ENCODE results near the gene SMAGP. TPM values are rescaled to one million over a fixed set of nuclear protein-coding genes. Genes with fewer than 3 reads are reported as not detected.

The SMAGP gene
- total RNA-seq, 1 experiment from 2014 or later = 11.6 TPM

- H3K27me3 Mint-ChIP-seq (ENCODE audit: low read depth) = no peaks in the 10 kb centered on the region
- no peaks in the 10 kb centered on the region for H3K9me3 Mint-ChIP-seq
- CTCF ChIA-PET = no interaction called here
- H3K36me3 Mint-ChIP-seq = no peaks in the 10 kb centered on the region
- peaks cover 6% of the 10 kb centered on the region; the same call in 1 of the 2 replicates for H3K4me1 Mint-ChIP-seq
- H3K27ac Mint-ChIP-seq = 0 out of 2 replicates have a peak overlapping the region, but pooled peaks have one; percentile 92
- DNase-seq (ENCODE audit: low spot score) (no peak), ATAC-seq (no peak)
- TF ChIP-seq CREB1 (CRISPR knock-in tag; IDR thresholded peaks at IDR 0.05) (no peak), HMGA2 (CRISPR knock-in tag; IDR thresholded peaks at IDR 0.05) (no peak), NR1H2 (CRISPR knock-in tag; IDR thresholded peaks at IDR 0.05) (no peak), GTF2I (CRISPR knock-in tag; conservative IDR thresholded peaks at IDR 0.05) (no peak), AR (CRISPR knock-in tag; IDR thresholded peaks at IDR 0.05) (no peak), TCF7 (CRISPR knock-in tag; IDR thresholded peaks at IDR 0.05; ENCODE audit: low read depth) (no peak), ZBTB21 (CRISPR knock-in tag; IDR thresholded peaks at IDR 0.05; ENCODE audit: borderline replicate concordance) (no peak), PRRX2 (CRISPR knock-in tag; IDR thresholded peaks at IDR 0.05) (no peak), RORB (CRISPR knock-in tag; IDR thresholded peaks at IDR 0.05) (no peak), ZNF425 (CRISPR knock-in tag; conservative IDR thresholded peaks at IDR 0.05) (no peak), FOXJ3 (CRISPR knock-in tag; IDR thresholded peaks at IDR 0.05; ENCODE audit: borderline replicate concordance) (no peak), CREM (CRISPR knock-in tag; IDR thresholded peaks at IDR 0.05) (no peak), ZNF232 (CRISPR knock-in tag; IDR thresholded peaks at IDR 0.05) (no peak)
- TF ChIP-seq, protein P1, sequence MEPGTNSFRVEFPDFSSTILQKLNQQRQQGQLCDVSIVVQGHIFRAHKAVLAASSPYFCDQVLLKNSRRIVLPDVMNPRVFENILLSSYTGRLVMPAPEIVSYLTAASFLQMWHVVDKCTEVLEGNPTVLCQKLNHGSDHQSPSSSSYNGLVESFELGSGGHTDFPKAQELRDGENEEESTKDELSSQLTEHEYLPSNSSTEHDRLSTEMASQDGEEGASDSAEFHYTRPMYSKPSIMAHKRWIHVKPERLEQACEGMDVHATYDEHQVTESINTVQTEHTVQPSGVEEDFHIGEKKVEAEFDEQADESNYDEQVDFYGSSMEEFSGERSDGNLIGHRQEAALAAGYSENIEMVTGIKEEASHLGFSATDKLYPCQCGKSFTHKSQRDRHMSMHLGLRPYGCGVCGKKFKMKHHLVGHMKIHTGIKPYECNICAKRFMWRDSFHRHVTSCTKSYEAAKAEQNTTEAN (CRISPR knock-in tag; IDR thresholded peaks at IDR 0.05) = no peak
- TF ChIP-seq, protein P2, sequence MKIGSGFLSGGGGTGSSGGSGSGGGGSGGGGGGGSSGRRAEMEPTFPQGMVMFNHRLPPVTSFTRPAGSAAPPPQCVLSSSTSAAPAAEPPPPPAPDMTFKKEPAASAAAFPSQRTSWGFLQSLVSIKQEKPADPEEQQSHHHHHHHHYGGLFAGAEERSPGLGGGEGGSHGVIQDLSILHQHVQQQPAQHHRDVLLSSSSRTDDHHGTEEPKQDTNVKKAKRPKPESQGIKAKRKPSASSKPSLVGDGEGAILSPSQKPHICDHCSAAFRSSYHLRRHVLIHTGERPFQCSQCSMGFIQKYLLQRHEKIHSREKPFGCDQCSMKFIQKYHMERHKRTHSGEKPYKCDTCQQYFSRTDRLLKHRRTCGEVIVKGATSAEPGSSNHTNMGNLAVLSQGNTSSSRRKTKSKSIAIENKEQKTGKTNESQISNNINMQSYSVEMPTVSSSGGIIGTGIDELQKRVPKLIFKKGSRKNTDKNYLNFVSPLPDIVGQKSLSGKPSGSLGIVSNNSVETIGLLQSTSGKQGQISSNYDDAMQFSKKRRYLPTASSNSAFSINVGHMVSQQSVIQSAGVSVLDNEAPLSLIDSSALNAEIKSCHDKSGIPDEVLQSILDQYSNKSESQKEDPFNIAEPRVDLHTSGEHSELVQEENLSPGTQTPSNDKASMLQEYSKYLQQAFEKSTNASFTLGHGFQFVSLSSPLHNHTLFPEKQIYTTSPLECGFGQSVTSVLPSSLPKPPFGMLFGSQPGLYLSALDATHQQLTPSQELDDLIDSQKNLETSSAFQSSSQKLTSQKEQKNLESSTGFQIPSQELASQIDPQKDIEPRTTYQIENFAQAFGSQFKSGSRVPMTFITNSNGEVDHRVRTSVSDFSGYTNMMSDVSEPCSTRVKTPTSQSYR (CRISPR knock-in tag; IDR thresholded peaks at IDR 0.05) = no peak
- TF ChIP-seq, protein P3, sequence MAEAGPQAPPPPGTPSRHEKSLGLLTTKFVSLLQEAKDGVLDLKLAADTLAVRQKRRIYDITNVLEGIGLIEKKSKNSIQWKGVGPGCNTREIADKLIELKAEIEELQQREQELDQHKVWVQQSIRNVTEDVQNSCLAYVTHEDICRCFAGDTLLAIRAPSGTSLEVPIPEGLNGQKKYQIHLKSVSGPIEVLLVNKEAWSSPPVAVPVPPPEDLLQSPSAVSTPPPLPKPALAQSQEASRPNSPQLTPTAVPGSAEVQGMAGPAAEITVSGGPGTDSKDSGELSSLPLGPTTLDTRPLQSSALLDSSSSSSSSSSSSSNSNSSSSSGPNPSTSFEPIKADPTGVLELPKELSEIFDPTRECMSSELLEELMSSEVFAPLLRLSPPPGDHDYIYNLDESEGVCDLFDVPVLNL (CRISPR knock-in tag; IDR thresholded peaks at IDR 0.05; ENCODE audit: borderline replicate concordance, low read depth) = no peak
- TF ChIP-seq, protein P4, sequence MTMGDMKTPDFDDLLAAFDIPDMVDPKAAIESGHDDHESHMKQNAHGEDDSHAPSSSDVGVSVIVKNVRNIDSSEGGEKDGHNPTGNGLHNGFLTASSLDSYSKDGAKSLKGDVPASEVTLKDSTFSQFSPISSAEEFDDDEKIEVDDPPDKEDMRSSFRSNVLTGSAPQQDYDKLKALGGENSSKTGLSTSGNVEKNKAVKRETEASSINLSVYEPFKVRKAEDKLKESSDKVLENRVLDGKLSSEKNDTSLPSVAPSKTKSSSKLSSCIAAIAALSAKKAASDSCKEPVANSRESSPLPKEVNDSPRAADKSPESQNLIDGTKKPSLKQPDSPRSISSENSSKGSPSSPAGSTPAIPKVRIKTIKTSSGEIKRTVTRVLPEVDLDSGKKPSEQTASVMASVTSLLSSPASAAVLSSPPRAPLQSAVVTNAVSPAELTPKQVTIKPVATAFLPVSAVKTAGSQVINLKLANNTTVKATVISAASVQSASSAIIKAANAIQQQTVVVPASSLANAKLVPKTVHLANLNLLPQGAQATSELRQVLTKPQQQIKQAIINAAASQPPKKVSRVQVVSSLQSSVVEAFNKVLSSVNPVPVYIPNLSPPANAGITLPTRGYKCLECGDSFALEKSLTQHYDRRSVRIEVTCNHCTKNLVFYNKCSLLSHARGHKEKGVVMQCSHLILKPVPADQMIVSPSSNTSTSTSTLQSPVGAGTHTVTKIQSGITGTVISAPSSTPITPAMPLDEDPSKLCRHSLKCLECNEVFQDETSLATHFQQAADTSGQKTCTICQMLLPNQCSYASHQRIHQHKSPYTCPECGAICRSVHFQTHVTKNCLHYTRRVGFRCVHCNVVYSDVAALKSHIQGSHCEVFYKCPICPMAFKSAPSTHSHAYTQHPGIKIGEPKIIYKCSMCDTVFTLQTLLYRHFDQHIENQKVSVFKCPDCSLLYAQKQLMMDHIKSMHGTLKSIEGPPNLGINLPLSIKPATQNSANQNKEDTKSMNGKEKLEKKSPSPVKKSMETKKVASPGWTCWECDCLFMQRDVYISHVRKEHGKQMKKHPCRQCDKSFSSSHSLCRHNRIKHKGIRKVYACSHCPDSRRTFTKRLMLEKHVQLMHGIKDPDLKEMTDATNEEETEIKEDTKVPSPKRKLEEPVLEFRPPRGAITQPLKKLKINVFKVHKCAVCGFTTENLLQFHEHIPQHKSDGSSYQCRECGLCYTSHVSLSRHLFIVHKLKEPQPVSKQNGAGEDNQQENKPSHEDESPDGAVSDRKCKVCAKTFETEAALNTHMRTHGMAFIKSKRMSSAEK (CRISPR knock-in tag; IDR thresholded peaks at IDR 0.05; ENCODE audit: borderline replicate concordance) = no peak
- H3K4me3 Mint-ChIP-seq = no peak overlapping the region
- POLR2A ChIA-PET = no interaction called here
Measured at GRCh38 chr12:51225771-51226170, 44.4 kb downstream of the SMAGP start.
